NCI-H2107 (cell line): ENCODE data around the gene CEACAM8.
"Not testable (repeated sequence)": the region's sequence is repeated elsewhere in the genome, so short reads cannot be mapped to it uniquely, and the experiment has no call there.

Experiments
- DNase-seq: peaks from one replicate; lab custom pipeline; 2025; lab: John Stamatoyannopoulos, UW

CEACAM8 gene

DNA sequence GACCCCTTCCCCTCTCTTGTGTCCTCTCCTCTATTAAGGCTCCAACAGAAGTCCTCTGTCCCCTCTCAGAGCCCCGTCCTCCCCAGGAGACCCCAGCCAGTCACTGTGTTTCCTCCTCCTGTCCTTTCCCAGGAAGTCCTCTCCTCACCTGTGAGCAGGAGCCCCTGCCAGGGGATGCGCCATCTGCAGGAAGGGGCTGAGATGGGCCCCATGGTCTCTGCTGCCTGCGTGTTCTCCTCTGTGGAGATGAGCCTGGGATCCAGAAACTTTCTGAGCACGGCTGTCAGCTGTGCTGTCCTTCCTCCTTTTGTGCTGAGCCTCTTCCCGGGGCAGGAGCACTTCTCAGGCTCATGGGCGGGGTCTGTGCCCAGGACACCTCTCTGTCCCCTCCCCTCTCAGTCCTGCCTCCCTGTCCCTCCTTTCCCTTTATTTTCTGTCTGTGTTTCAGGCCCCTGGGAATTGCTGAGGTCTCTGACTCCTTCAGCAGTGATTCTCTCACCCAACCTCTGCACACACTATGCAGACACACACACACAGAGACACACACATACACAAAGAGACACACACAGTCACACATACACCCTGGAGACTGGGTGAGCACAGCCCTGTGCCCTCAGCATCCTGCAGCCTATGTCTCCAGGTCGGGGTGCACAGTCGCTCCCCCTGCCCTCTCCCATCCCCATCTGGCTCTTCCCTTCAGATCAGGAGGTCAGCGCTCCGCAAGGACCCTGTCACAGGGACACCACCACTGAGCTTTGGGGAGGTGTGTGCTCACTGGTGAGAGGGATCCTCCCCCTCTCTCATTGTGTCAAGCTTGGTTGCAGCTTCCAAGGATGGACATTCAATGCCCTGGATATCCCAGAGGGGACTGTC lies at the start of gene CEACAM8:
TSS of gene CEACAM8 (minus strand) at position 308 of the 873 bp plus-strand sequence. CDS start at position 212, 96 bp downstream.
- no peak for DNase-seq

DNA sequence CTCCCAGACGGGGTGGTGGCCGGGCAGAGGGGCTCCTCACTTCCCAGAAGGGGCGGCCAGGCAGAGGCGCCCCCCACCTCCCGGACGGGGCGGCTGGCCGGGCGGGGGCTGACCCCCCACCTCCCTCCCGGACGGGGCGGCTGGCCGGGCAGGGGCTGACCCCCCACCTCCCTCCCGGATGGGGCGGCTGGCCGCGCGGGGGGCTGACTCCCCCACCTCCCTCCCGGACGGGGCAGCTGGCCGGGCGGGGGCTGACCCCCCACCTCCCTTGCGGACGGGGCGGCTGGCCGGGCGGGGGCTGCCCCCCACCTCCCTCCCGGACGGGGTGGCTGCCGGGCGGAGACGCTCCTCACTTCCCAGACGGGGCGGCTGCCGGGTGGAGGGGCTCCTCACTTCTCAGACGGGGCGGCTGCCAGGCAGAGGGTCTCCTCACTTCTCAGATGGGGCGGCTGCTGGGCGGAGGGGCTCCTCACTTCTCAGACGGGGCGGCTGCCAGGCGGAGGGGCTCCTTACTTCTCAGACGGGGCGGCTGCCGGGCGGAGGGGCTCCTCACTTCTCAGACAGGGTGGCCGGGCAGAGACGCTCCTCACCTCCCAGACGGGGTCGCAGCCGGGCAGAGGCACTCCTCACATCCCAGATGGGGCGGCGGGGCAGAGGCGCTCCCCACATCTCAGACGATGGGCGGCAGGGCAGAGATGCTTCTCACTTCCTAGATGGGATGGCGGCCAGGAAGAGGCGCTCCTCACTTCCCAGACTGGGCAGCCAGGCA lies 44.8 kb upstream of the CEACAM8 start:
- DNase-seq = not testable (repeated sequence)

- DNase-seq = no peak
Measured at GRCh38 chr19:42635233-42635539, 40.5 kb upstream of the CEACAM8 start.

GRCh38 chr19:42634409-42635232 lies 39.9 kb upstream of the CEACAM8 start:
- DNase-seq = no peak

DNA sequence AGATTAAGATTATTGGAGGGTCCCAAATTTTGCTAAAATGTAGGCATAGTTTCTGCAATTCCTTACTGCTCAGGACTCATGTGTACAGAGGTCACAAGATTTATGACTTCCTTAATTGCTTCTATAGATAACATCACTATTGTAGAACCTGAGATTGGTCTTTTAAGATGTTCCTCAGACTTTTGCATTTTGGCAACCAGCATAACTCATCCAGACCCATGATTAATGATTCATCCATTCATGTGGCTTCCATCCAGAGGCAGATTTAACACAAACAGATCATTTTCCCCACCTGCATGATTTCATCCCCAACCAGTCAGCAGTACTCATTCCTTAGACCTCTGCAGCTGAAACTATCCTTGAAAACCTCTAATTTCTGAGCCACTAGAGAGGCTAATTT lies 34.5 kb upstream of the CEACAM8 start:
- no peak for DNase-seq

DNA sequence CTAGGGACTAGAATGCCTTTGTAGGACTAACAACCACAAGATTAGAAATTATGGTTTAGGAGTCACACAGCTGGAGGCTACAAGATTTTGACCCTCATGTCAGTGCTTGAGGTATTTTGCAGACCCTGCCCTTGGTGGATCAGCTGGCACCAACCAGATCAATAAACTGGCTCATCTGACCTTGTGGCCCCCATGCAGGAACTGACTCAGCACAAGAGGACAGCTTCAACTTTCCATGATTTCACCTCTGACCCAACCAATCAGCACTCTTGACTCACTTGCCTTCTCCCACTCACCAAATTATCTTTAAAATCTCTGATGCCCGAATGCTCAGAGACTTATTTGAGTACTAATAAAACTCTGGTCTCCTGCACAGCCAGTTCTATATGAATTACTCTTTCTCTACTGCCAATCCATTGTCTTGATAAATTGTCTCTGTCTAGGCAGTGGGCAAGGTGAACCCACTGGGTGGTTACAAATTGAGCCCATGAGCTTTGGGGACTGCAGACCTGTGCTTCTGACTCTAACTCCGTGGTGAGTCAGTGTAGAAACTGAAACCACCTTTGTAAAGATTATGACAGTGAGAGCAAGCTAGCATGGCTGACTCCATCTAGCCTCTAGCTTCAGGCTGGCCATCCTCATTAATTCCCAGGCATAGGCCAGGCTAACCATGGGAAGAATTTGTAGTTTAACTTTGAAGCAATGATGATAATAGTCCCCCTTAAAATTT lies 33.9 kb upstream of the CEACAM8 start:
- DNase-seq = no peak

GRCh38 chr19:42627916-42628315 lies 33.2 kb upstream of the CEACAM8 start:
- no peak for DNase-seq

DNA sequence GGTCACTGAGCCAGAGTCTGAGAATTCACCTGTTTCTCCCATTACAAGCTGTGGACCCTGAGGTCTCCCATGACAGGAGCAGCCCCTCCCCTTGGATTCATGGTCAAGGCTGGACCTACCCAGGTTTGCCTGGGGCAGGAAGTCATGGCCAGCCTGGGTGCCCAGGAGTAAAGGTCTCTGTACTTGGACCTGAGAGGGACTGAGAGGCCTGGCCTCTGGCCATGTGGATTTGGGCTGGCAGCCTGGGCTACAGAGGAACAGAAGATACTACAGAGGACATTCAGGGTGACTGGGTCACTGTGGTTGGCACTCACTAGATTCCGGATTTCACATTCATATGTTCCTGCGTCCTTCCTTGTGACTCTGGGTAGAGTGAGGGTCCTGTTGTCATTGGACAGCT lies 31.5 kb upstream of the CEACAM8 start:
- no peak for DNase-seq

GRCh38 chr19:42619271-42619670 lies 24.5 kb upstream of the CEACAM8 start:
- no peak for DNase-seq

DNA sequence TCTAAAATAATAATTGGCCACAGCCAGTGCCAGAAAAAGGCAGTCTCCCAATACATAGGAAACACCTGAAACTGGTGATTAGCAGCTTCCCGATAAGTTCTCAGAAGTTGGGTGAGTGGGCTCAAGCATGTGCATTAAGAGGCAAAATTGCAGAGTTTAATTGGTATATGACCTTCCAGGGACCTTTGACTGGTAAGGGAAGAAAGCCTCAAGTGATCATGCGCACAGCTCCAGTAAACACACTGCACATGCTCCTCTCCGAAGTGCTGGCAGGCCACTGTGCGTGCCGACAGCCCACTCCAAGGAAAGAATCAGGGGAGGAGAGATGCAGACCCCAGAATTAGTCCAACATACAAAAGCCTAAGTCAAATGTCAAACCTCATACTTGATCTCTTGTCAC lies 18.9 kb upstream of the CEACAM8 start:
- DNase-seq = no peak

GRCh38 chr19:42610401-42610915 lies 15.7 kb upstream of the CEACAM8 start:
- not testable (repeated sequence) for DNase-seq

DNA sequence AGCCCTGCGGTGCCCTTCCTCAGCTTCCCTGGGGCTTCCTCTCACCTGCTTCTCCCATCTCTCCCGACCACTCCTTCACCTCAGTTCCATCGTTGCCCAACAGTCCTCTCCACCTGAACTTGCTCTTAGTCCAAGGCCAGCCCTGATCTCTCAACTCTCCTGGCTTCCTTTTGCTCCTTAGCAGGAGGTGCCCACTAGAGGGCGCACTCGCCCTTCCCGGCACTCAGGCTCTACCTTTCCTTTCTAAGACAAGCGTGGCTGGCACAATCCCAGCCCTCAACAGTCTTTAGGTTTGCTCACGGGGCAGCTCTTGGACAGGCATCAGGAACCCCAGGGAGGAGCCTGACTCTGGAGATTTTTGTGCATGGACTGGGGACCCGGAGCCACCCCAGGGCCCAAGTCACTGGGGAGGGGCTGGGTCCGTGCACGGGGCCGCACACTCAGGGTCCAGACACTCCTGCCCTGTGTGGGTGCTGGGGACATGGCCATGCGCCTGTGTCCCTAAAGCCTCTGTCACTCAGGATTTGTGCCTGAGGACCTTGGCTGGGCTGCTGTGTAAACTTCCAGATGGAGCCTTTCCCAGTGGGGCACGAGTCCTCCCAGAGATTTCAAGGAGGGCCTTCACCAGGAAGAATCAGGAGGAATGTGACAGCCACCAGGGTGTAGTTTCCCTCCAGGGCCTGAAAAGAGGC lies 12.1 kb upstream of the CEACAM8 start:
- DNase-seq = peak; percentile 53

DNA sequence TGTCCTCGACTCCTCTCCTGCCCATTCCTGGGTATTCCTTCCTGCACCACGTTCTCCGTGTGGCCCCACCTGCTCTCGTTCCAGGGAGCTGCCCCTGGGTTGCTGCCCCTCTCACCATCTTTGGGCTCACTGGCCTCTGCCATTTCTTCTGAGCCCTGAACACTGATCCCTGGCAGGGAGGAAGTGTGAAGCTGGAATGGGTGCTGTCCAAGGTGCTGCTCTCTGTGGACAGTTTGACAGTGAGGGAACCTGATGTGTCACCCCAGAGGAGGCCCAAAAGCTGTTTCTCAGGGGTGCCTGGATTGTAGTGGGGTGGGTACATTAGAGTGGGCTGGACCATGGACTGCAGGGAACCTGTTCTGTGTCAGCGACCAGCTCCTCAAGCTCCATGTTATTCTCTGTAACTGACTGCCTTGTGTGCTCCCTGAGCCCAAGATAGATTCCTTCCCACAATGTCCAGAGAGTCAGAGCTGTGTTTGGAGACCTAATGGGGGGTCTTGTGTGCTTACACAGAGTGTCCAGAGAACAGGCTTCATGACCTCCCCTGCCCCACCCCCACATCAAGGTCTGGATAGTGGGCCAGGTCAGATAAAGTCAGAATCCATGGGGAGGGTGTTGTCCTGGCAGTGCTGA lies 7.2 kb upstream of the CEACAM8 start:
- DNase-seq = no peak

GRCh38 chr19:42596391-42597072 lies 1.8 kb upstream of the CEACAM8 start:
- no peak for DNase-seq

DNA sequence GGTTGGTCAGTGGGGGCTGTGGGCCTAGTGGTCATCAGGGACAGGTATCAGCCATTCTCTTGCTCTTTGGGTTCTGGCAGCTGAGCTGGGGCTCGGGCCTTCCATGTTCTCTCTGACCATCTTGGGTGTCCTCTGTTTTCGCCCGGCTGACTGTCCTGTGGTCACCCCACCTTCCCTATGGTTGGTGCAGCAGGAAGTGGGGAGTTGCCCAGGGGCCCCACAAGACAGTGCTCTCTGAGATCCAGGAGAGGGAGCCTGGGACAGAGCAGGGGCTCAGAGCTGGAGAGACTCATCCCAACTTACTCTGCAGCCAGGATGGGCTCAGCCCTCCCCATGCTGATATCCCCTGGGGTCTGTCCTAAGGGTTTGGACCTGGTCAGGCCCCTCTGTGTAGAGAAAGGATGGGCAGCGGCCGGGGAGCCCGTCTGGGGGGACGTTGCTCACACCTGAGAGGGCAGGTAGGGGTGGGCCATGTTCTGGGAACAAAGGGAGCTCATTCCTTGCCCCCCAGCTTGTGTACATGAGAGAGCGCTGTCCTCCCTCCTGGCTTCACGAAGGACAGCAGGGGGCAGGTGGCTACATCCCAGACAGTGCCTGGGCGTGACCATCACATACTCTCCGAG lies 937 bp upstream of the CEACAM8 start:
- DNase-seq = no peak

- no peak for DNase-seq
Measured at GRCh38 chr19:42589792-42590191, 4.9 kb downstream of the CEACAM8 start.

DNA sequence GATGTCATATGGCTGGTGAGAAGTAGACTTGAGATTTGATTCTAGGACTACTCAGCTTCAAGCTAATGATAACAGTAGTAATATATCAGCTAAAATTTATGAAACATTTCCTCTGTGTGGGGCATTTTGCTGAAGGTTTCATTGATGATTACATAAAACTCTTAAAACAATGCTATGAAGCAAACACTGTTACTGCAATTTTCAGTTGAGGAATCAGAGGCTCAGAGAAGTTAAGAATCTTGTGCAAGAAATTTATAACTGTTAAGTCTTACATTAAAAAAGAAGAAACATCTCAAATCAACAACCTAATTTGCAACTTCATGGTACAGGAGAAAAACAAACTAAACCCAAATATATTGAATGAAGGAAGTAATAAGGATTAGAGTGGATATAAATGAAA lies 10.3 kb downstream of the CEACAM8 start:
- no peak for DNase-seq

- DNase-seq = no peak
Measured at GRCh38 chr19:42577016-42577415, 17.7 kb downstream of the CEACAM8 start.

DNA sequence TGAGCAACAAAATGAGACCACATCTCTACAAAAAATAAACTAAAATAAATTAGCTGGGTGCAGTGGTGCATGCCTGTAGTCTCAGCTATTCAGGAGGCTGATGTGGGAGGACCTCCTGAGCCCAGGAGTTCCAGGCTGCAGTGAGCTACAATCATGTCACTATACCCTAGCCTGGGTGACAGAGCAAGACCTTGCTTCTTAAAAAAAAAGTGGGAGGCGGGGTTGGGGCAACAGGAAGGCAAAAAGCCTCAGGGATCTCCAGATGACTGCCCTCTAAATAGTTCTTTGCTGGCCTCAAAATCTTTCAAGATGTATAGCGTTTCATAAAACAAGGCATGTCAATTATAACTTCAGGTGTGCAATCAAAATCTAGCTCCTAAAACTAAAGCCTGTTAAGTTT lies 18.5 kb downstream of the CEACAM8 start:
- no peak for DNase-seq
